Heart right ventricle (tissue), 16 donors: Measurements from ENCODE around the gene PSMA7. TPM values are rescaled to one million over a fixed set of nuclear protein-coding genes. Genes with fewer than 3 reads are reported as not detected.
"Not testable (repeated sequence)": the region's sequence is repeated elsewhere in the genome, so short reads cannot be mapped to it uniquely, and the experiment has no call there.

Source experiments
- ATAC-seq, 8 donors: fragments of 200-7000 bp; cut with Tn5 transposase; one replicate each; pipeline ENCODE4 v1.9.1; 2020; ENCODE audit warnings: mild to moderate bottlenecking in 8 of 8, moderate library complexity in 8 of 8, moderate number of reproducible peaks in 1 of 8
- DNase-seq, 2 donors: peaks; one replicate each; pipeline ENCODE4 v3.0.0-alpha.2; 2020
- H3K27ac ChIP-seq, 10 donors: fragments of 200-600 bp; sonication (generic) in 2 of 10; one replicate each; pipeline versions ENCODE4 v1.5.0 to v1.8.0; 2020 to 2022; ENCODE audit warnings: mild to moderate bottlenecking in 3 of 10
- H3K27me3 ChIP-seq, 7 donors: fragments of 200-600 bp; one replicate each; pipeline ENCODE4 v1.8.0; 2021 to 2022; ENCODE audit warnings: mild to moderate bottlenecking in 2 of 7
- H3K36me3 ChIP-seq, 9 donors: fragments of 200-600 bp; sonication (generic) in 1 of 9; one replicate each; pipeline versions ENCODE4 v1.5.0 to v1.8.0; 2020 to 2022; ENCODE audit warnings: mild to moderate bottlenecking in 2 of 9
- H3K4me1 ChIP-seq, 9 donors: fragments of 200-600 bp; sonication (generic) in 1 of 9; one replicate each; pipeline versions ENCODE4 v1.5.0 to v1.8.0; 2020 to 2022; ENCODE audit warnings: mild to moderate bottlenecking in 4 of 9
- H3K4me3 ChIP-seq, 10 donors: fragments of 200-600 bp; sonication (generic) in 2 of 10; one replicate each; pipeline versions ENCODE4 v1.5.0 to v1.8.0; 2020 to 2022; ENCODE audit warnings: mild to moderate bottlenecking in 7 of 10, moderate library complexity in 2 of 10
- H3K9me3 ChIP-seq, 11 donors: fragments of 200-600 bp in 10 of 11; sonication (generic) in 2 of 11; one replicate each; pipeline versions ENCODE4 v1.5.0 to v1.8.0; 2013 to 2022; ENCODE audit warnings: mild to moderate bottlenecking in 2 of 11, control low read depth in 1 of 11, moderate library complexity in 1 of 11
- WGBS, 2 donors: extraction: QIAGEN DNeasy Blood & Tissue Kit; methylation state at CpG; one replicate each; pipeline ENCODE4 v1.1.7; 2013; ENCODE audit warnings: inconsistent platforms in 1 of 2; 5-methylcytosine and 5-hydroxymethylcytosine counted together
- intact Hi-C, 10 donors: fragments of 100-400 bp; cut with DNase I; formaldehyde crosslinking; loops; one replicate each; pipeline versions ENCODE4 v1.11.1 to v1.14.2; 2022
- polyA plus RNA-seq, 2 donors: library from polyadenylated mRNA; stranded (reverse); fragments of 200-250 nt; gene quantifications; one replicate each; pipeline ENCODE4 v1.2.3, GENCODE V29; 2013
- total RNA-seq, 10 donors: library from RNA; stranded (reverse); fragmentation: NEBNext Ultra II Directional in 3 of 10; extraction: Animal tissue kit (Norgen Biotek cat#: 25700) in 3 of 10; gene quantifications; one replicate each; pipeline versions ENCODE4 v1.2.1 to v1.2.4, GENCODE V29; 2021 to 2023
- TF ChIP-seq, protein P1 (sequence below), 9 donors: fragments of 200-600 bp; sonication (generic) in 2 of 9; IDR thresholded peaks; one replicate each; pipeline versions ENCODE4 v1.5.0 to v1.8.0; 2021 to 2022; ENCODE audit warnings: antibody characterized with exemption in 9 of 9, mild to moderate bottlenecking in 5 of 9, moderate library complexity in 1 of 9
- donor health status: Arrhythmogenic right ventricular cardiomyopathy.
- donor health status: ischemic (EF 13 %, LVEDD 7.1; RV severe dilation, severe dysfunction).
- donor health status: healthy with polysubstance abuse.
- donor health status: DM: no; HTN: yes; CAD: no.
- donor health status: DM: no; HTN: no; CAD: no.
- donor health status: ischemic (EF 25% LVEDD 6.9; RV normal size, moderate dysfunction).
- donor health status: ischemic (EF 25% LVEDD 5.7; RV mildly dilated, moderate dysfunction).
- donor health status: healthy.
- donor health status: DM: yes; HTN: yes; CAD: no.
- donor health status: Ischemic cardiomyopathy.
- donor health status: ischemic (EF 35%, LVEDD 5.7; RV mildly dilated, moderate dysfunction).
- donor health status: nonischemic (EF 11% LVEDD 7.7; RV severe dilation, severe dysfunction).
- donor health status: DM: yes; HTN: yes; CAD: no.
- donor health status: PGD.
- donor health status: ischemic (EF 29% LVEDD 5.4; RV normal size, mild dysfunction).
- donor health status: nonischemic (EF 23%, LVEDD 6.1; RV moderate dilation, normal function).

PSMA7 gene
- total and polyA plus RNA-seq, 12 donors = 143 to 567 (median 200) TPM

DNA sequence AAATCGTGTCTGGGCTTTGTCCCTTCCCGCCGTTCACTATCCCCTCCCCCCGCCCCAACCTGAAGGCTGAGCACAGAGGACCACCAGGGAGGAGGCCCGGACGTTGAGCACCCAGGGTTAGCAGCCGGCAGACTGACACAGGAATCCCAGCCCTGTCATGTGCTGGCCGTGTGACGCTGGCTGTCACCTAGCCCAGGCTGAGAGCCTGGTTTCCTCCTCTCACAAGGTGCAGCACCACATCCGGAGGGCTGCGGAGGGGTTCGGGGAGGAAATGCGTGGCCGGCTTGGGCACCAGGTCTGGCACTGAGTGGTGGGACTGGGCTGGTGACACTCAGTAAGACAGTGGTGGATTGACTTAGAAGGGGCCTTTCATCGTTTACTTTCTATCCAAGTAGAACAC, 25.5 kb downstream of the PSMA7 start:
- H3K4me3 ChIP-seq = no peak overlapping the region
- H3K9me3 ChIP-seq = peaks cover 0 to 11% (median 3%) of the 10 kb centered on the region in 11 donors
- ATAC-seq = peak in 2 of 8 donors; percentile 17 to 36
- WGBS, 2 donors = 19 to 24% methylated on average over 15 of the region's 15 CpGs
- peaks cover 0 to 43% (median 31%) of the 10 kb centered on the region in 9 donors for H3K4me1 ChIP-seq
- H3K36me3 ChIP-seq = no peaks in the 10 kb centered on the region
- peak overlapping the region in 6 of 10 donors; percentile 86 to 99 (median 96) for H3K27ac ChIP-seq
- TF ChIP-seq, protein P1, sequence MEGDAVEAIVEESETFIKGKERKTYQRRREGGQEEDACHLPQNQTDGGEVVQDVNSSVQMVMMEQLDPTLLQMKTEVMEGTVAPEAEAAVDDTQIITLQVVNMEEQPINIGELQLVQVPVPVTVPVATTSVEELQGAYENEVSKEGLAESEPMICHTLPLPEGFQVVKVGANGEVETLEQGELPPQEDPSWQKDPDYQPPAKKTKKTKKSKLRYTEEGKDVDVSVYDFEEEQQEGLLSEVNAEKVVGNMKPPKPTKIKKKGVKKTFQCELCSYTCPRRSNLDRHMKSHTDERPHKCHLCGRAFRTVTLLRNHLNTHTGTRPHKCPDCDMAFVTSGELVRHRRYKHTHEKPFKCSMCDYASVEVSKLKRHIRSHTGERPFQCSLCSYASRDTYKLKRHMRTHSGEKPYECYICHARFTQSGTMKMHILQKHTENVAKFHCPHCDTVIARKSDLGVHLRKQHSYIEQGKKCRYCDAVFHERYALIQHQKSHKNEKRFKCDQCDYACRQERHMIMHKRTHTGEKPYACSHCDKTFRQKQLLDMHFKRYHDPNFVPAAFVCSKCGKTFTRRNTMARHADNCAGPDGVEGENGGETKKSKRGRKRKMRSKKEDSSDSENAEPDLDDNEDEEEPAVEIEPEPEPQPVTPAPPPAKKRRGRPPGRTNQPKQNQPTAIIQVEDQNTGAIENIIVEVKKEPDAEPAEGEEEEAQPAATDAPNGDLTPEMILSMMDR (IDR thresholded peaks at IDR 0.05) = no peak
- peak; percentile 45 to 51 for DNase-seq
- intact Hi-C loops = loop anchor here in 4 of 10 donors (2.0 to 5.0 kb wide), 2 partner anchors 49 to 50 kb away; partner anchors contain the start of gene TAF4 (in 3 of the 4)
- H3K27me3 ChIP-seq = peaks cover 0 to 24% (median 15%) of the 10 kb centered on the region in 7 donors

- WGBS, 2 donors = 17 to 21% methylated on average over 9 of the region's 9 CpGs
- no peak for DNase-seq
- peaks cover 0 to 43% (median 31%) of the 10 kb centered on the region in 9 donors for H3K4me1 ChIP-seq
- H3K27me3 ChIP-seq = peaks cover 0 to 24% (median 15%) of the 10 kb centered on the region in 7 donors
- TF ChIP-seq, protein P1 (IDR thresholded peaks at IDR 0.05) = no peak
- H3K27ac ChIP-seq = peak overlapping the region in 3 of 10 donors; percentile 86 to 99 (median 98)
- H3K9me3 ChIP-seq = peaks cover 0 to 14% (median 6%) of the 10 kb centered on the region in 11 donors
- ATAC-seq = no peak
- H3K36me3 ChIP-seq = no peaks in the 10 kb centered on the region
- H3K4me3 ChIP-seq = no peak overlapping the region
- intact Hi-C loops = loop anchor here in 3 of 10 donors (5.0 kb wide), 1 partner anchor 50 kb away; the partner anchor contains the start of gene TAF4 (in 3 of the 3)
These were observed 25.9 kb downstream of the PSMA7 start for GRCh38 chr20:62117362-62117646.

DNA sequence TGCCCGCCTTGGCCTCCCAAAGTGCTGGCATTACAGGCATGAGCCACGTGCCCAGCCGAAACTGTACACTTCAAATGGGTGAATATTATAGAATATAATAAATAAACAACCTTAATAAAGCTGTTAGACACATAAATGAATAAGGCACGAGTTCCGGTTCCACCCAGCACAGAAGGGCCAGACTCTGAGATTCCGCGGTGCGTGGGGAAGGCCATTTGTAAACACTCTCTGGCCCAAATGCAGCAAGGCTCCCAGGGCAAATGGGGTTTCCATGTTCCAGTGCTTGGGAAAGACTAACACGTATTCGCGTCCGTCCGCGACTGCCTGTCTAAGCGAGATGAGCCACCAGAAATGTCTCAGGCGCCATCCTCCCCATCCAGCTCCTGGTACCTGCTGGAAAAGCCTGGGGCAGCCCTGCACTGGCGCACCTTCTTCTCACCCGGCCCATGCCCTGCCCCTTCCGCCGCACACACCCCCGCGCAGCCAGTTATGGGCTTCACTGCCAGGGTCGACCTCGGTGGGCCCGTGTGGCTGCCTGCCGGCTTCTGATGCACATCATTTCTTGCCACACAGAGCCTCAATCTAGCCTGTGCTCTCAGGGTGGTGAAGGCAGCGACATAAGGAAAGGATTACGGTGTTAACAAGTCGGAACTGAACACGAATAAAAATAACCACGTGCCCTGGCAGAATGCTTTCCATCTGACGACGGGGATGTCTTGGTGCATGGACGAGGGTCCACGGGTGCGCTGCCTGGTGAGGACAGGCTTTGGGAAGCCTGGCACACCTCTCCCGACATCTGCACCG, 26.4 kb downstream of the PSMA7 start:
- Histone ChIP-seq H3K4me3 (no peak overlapping the region), H3K36me3 (no peaks in the 10 kb centered on the region), H3K9me3 (peaks cover 0 to 20% (median 9%) of the 10 kb centered on the region in 11 donors), H3K27me3 (peaks cover 0 to 24% (median 15%) of the 10 kb centered on the region in 7 donors), H3K27ac (peak overlapping the region in 1 of 10 donors; percentile 98), H3K4me1 (peaks cover 0 to 43% (median 31%) of the 10 kb centered on the region in 9 donors)
- TF ChIP-seq, protein P1 (IDR thresholded peaks at IDR 0.05) = no peak
- DNase-seq = no peak
- ATAC-seq = no peak
- WGBS, 2 donors = 67 to 71% methylated on average over 38 of the region's 38 CpGs
- intact Hi-C loops = loop anchor here in 3 of 10 donors (5.0 kb wide), 1 partner anchor 49 kb away; the partner anchor contains the start of gene TAF4 (in 3 of the 3)

- ATAC-seq, H3K27ac ChIP-seq, H3K36me3 ChIP-seq, DNase-seq, H3K4me3 ChIP-seq: not testable (repeated sequence)
- 80 to 85% methylated on average over 7 of the region's 7 CpGs for WGBS, 2 donors
- Histone ChIP-seq H3K4me1 (peaks cover 0 to 38% (median 31%) of the 10 kb centered on the region in 9 donors), H3K9me3 (peaks cover 0 to 28% (median 11%) of the 10 kb centered on the region in 11 donors), H3K27me3 (peaks cover 0 to 24% (median 15%) of the 10 kb centered on the region in 7 donors)
- intact Hi-C loops = loop anchor here in 3 of 10 donors (5.0 kb wide), 1 partner anchor 49 kb away; the partner anchor contains the start of gene TAF4 (in 3 of the 3)
These were observed 27.3 kb downstream of the PSMA7 start for GRCh38 chr20:62115800-62116407.
